HepG2 (cell line): Measurements from ENCODE around the gene TARDBP. TPM values are rescaled to one million over a fixed set of nuclear protein-coding genes. Genes with fewer than 3 reads are reported as not detected.

ENCODE experiments used
- CCDC6 ChIP-seq: sonication (generic); formaldehyde crosslinking; IDR thresholded peaks from 2 replicates; pipeline ENCODE4 v1.8.1; 2022; ENCODE audit warnings: mild to moderate bottlenecking, missing genetic modification reagents, moderate library complexity
- EEA1 ChIP-seq: sonication (generic); formaldehyde crosslinking; IDR thresholded peaks from 2 replicates; pipeline ENCODE4 v1.5.1; 2020; ENCODE audit warnings: mild to moderate bottlenecking, missing genetic modification reagents, borderline replicate concordance
- JUNB ChIP-seq: sonication (generic); formaldehyde crosslinking; IDR thresholded peaks from 2 replicates; pipeline ENCODE4 v1.8.0; 2022; ENCODE audit warnings: missing genetic modification reagents, mild to moderate bottlenecking, borderline replicate concordance
- RBM22 ChIP-seq: fragments of 200-400 bp; formaldehyde crosslinking; optimal IDR thresholded peaks from 2 replicates; pipeline ENCODE3; 2017; ENCODE audit warnings: mild to moderate bottlenecking, low read length, moderate library complexity
- RELA ChIP-seq: sonication (generic); formaldehyde crosslinking; IDR thresholded peaks from 2 replicates; pipeline ENCODE4 v1.4.0; 2020; ENCODE audit warnings: missing genetic modification reagents
- REST ChIP-seq, 2 experiments: IDR thresholded peaks; 2 replicates each; pipeline ENCODE4 v1.6.1; 2011 to 2012; ENCODE audit warnings: low read length in 2 of 2, borderline replicate concordance in 1 of 2, low read depth in 1 of 2, mild to moderate bottlenecking in 1 of 2, moderate library complexity in 1 of 2
- SALL1 ChIP-seq: sonication (generic); formaldehyde crosslinking; IDR thresholded peaks from 2 replicates; pipeline ENCODE4 v1.8.0; 2022; ENCODE audit warnings: mild to moderate bottlenecking, missing genetic modification reagents
- ZKSCAN5 ChIP-seq: sonication (generic); formaldehyde crosslinking; IDR thresholded peaks from 2 replicates; pipeline ENCODE4 v1.5.1; 2020; ENCODE audit warnings: mild to moderate bottlenecking, missing genetic modification reagents
- ZNF138 ChIP-seq: sonication (generic); formaldehyde crosslinking; IDR thresholded peaks from 2 replicates; pipeline ENCODE4 v1.5.0; 2020; ENCODE audit warnings: mild to moderate bottlenecking, low read depth, missing genetic modification reagents
- ZNF30 ChIP-seq: sonication (generic); formaldehyde crosslinking; IDR thresholded peaks from 2 replicates; pipeline ENCODE4 v1.5.0; 2020; ENCODE audit warnings: mild to moderate bottlenecking, missing genetic modification reagents
- ZNF326 ChIP-seq: sonication (generic); formaldehyde crosslinking; IDR thresholded peaks from 2 replicates; pipeline ENCODE4 v1.4.0; 2020; ENCODE audit warnings: missing genetic modification reagents, borderline replicate concordance
- polyA plus RNA-seq, 8 experiments: library from polyadenylated mRNA; depleted of rRNA in 3 of 8; stranded (reverse) in 7 of 8; unstranded in 1 of 8; fragments of >200 nt; fragmentation: Illumina TruSeq in 4 of 8; extraction: Trizol in 4 of 8; gene quantifications; 2 replicates each; pipeline versions ENCODE4 v1.2.1 to v1.2.3, GENCODE V29; 2011 to 2016; ENCODE audit warnings: low read depth in 4 of 8, missing spikeins in 1 of 8, mixed read lengths in 1 of 8; ENCODE audit not compliant: insufficient read depth in 1 of 8
- total RNA-seq, 5 experiments: library from RNA; depleted of rRNA; stranded (reverse); fragments of >200 nt; fragmentation: Illumina TruSeq; extraction: Trizol; gene quantifications; 2 replicates each; pipeline ENCODE4 v1.2.3, GENCODE V29; 2016; ENCODE audit warnings: low read depth in 1 of 5
- TF ChIP-seq, protein P1 (sequence below): sonication (generic); formaldehyde crosslinking; IDR thresholded peaks from 2 replicates; pipeline ENCODE4 v1.4.0; 2020; ENCODE audit warnings: missing genetic modification reagents
- TF ChIP-seq, protein P2 (sequence below): sonication (generic); formaldehyde crosslinking; IDR thresholded peaks from 2 replicates; pipeline ENCODE4 v1.4.0; 2020; ENCODE audit warnings: low read depth, mild to moderate bottlenecking, missing genetic modification reagents
- TF ChIP-seq, protein P3 (sequence below): sonication (generic); formaldehyde crosslinking; IDR thresholded peaks from 2 replicates; pipeline ENCODE4 v1.4.0; 2020; ENCODE audit warnings: missing genetic modification reagents

TARDBP gene
- total and polyA plus RNA-seq, 2 of the 13 experiments (the other 11 are each of a cell fraction or from before 2014, with no cell fraction given): 62.4 to 93.0 TPM

GRCh38 chr1:11053758-11054137 lies 41.3 kb downstream of the TARDBP start (continued):
- TF ChIP-seq, protein P1, sequence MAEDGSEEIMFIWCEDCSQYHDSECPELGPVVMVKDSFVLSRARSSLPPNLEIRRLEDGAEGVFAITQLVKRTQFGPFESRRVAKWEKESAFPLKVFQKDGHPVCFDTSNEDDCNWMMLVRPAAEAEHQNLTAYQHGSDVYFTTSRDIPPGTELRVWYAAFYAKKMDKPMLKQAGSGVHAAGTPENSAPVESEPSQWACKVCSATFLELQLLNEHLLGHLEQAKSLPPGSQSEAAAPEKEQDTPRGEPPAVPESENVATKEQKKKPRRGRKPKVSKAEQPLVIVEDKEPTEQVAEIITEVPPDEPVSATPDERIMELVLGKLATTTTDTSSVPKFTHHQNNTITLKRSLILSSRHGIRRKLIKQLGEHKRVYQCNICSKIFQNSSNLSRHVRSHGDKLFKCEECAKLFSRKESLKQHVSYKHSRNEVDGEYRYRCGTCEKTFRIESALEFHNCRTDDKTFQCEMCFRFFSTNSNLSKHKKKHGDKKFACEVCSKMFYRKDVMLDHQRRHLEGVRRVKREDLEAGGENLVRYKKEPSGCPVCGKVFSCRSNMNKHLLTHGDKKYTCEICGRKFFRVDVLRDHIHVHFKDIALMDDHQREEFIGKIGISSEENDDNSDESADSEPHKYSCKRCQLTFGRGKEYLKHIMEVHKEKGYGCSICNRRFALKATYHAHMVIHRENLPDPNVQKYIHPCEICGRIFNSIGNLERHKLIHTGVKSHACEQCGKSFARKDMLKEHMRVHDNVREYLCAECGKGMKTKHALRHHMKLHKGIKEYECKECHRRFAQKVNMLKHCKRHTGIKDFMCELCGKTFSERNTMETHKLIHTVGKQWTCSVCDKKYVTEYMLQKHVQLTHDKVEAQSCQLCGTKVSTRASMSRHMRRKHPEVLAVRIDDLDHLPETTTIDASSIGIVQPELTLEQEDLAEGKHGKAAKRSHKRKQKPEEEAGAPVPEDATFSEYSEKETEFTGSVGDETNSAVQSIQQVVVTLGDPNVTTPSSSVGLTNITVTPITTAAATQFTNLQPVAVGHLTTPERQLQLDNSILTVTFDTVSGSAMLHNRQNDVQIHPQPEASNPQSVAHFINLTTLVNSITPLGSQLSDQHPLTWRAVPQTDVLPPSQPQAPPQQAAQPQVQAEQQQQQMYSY (CRISPR knock-in tag): no peak
- TF ChIP-seq, protein P2, sequence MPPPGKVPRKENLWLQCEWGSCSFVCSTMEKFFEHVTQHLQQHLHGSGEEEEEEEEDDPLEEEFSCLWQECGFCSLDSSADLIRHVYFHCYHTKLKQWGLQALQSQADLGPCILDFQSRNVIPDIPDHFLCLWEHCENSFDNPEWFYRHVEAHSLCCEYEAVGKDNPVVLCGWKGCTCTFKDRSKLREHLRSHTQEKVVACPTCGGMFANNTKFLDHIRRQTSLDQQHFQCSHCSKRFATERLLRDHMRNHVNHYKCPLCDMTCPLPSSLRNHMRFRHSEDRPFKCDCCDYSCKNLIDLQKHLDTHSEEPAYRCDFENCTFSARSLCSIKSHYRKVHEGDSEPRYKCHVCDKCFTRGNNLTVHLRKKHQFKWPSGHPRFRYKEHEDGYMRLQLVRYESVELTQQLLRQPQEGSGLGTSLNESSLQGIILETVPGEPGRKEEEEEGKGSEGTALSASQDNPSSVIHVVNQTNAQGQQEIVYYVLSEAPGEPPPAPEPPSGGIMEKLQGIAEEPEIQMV: no peak
- TF ChIP-seq REST (IDR thresholded peaks at IDR 0.05; ENCODE audit: borderline replicate concordance in 1 of 2, low read depth in 1 of 2, low read length in 2 of 2) (peak; percentile 92 to 95), EEA1 (0 out of 2 replicates have a peak, but pooled peaks have one; percentile 37), ZNF30 (CRISPR knock-in tag) (no peak), ZKSCAN5 (CRISPR knock-in tag) (no peak), SALL1 (CRISPR knock-in tag) (peak; percentile 49; the same call in 1 of the 2 replicates), RELA (CRISPR knock-in tag) (no peak), CCDC6 (CRISPR knock-in tag) (no peak), ZNF138 (no peak), JUNB (CRISPR knock-in tag) (no peak), RBM22 (peak; percentile 20), ZNF326 (CRISPR knock-in tag) (no peak)
- TF ChIP-seq, protein P3, sequence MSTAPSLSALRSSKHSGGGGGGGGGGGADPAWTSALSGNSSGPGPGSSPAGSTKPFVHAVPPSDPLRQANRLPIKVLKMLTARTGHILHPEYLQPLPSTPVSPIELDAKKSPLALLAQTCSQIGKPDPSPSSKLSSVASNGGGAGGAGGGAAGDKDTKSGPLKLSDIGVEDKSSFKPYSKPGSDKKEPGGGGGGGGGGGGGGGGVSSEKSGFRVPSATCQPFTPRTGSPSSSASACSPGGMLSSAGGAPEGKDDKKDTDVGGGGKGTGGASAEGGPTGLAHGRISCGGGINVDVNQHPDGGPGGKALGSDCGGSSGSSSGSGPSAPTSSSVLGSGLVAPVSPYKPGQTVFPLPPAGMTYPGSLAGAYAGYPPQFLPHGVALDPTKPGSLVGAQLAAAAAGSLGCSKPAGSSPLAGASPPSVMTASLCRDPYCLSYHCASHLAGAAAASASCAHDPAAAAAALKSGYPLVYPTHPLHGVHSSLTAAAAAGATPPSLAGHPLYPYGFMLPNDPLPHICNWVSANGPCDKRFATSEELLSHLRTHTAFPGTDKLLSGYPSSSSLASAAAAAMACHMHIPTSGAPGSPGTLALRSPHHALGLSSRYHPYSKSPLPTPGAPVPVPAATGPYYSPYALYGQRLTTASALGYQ (CRISPR knock-in tag): no peak
